K562 (cell line): ENCODE measurements around the gene AFG1L. TPM values are rescaled to one million over a fixed set of nuclear protein-coding genes. Genes with fewer than 3 reads are reported as not detected.

ENCODE experiments used
- CREBBP ChIP-seq: IDR thresholded peaks from one replicate; pipeline ENCODE4 v1.6.1; 2012; ENCODE audit warnings: low read depth, mild to moderate bottlenecking, control low read depth, inconsistent platforms, low read length
- EP400 ChIP-seq: fragments of 450-650 bp; IDR thresholded peaks from 2 replicates; pipeline ENCODE4 v1.6.1; 2017; ENCODE audit warnings: antibody characterized with exemption, mild to moderate bottlenecking, moderate library complexity
- JUND ChIP-seq, 2 experiments: IDR thresholded peaks; 2 replicates in 1 of 2; 3 replicates in 1 of 2; pipeline ENCODE4 v1.6.1; 2011; ENCODE audit warnings: borderline replicate concordance in 2 of 2, low read depth in 2 of 2, low read length in 2 of 2, improper control_type of control experiment in 1 of 2, missing biosample characterization in 1 of 2, missing genetic modification characterization in 1 of 2, missing genetic modification reagents in 1 of 2
- LARP7 ChIP-seq: fragments of 450-650 bp; IDR thresholded peaks from 2 replicates; pipeline ENCODE4 v1.6.1; 2016
- PHTF2 ChIP-seq: fragments of 250-450 bp; sonication (Bioruptor Pico); IDR thresholded peaks from 2 replicates; pipeline ENCODE4 v1.5.0; 2021; ENCODE audit warnings: mild to moderate bottlenecking
- POLR2G ChIP-seq: fragments of 200-400 bp; formaldehyde crosslinking; IDR thresholded peaks from 2 replicates; pipeline ENCODE4 v1.6.1; 2017; ENCODE audit warnings: low read depth, mild to moderate bottlenecking, antibody characterized with exemption, low read length, moderate library complexity
- RBM22 ChIP-seq: fragments of 200-400 bp; formaldehyde crosslinking; IDR thresholded peaks from 2 replicates; pipeline ENCODE4 v1.6.1; 2018; ENCODE audit warnings: low read length, low read depth; ENCODE audit not compliant: poor library complexity, severe bottlenecking
- TRIM28 ChIP-seq: fragments of 450-650 bp; IDR thresholded peaks from 2 replicates; pipeline ENCODE4 v1.6.1; 2017
- ZKSCAN8 ChIP-seq: fragments of 200-800 bp; sonication (Bioruptor generic); IDR thresholded peaks from 2 replicates; pipeline ENCODE4 v1.6.1; 2016; ENCODE audit warnings: missing genetic modification characterization, missing compliant biosample characterization
- ZNF23 ChIP-seq: fragments of 250-450 bp; sonication (Bioruptor Pico); IDR thresholded peaks from 2 replicates; pipeline ENCODE4 v1.4.0; 2020; ENCODE audit warnings: mild to moderate bottlenecking
- polyA plus RNA-seq, 8 experiments: library from polyadenylated mRNA; depleted of rRNA in 4 of 8; stranded (reverse) in 5 of 8; unstranded in 3 of 8; fragments of >200 nt; fragmentation: Nextera tagmentation in 2 of 8; fragmentation: Illumina TruSeq in 1 of 8; extraction: Ambion mirVana in 2 of 8; extraction: Trizol in 1 of 8; gene quantifications; 2 replicates each; pipeline versions ENCODE4 v1.2.1 to v1.2.3, GENCODE V29; 2011 to 2014; ENCODE audit warnings: inconsistent platforms in 1 of 8, missing spikeins in 1 of 8
- total RNA-seq, 7 experiments: library from RNA; depleted of rRNA in 6 of 7; stranded (reverse); fragments of >200 nt in 6 of 7; fragmentation: Illumina TruSeq in 2 of 7; extraction: Trizol in 2 of 7; gene quantifications; 2 replicates each; pipeline versions ENCODE4 v1.2.1 to v1.2.3, GENCODE V29; 2011 to 2021; ENCODE audit warnings: low replicate concordance in 1 of 7
- TF ChIP-seq, protein P1 (sequence below): fragments of 250-450 bp; sonication (Bioruptor Pico); IDR thresholded peaks from 2 replicates; pipeline ENCODE4 v1.4.0; 2020; ENCODE audit warnings: mild to moderate bottlenecking, moderate library complexity

The AFG1L gene
- total and polyA plus RNA-seq, 9 of the 15 experiments (the other 6 are each of a cell fraction or from before 2014, with no cell fraction given): 2.2 to 15.5 (median 5.8) TPM

DNA sequence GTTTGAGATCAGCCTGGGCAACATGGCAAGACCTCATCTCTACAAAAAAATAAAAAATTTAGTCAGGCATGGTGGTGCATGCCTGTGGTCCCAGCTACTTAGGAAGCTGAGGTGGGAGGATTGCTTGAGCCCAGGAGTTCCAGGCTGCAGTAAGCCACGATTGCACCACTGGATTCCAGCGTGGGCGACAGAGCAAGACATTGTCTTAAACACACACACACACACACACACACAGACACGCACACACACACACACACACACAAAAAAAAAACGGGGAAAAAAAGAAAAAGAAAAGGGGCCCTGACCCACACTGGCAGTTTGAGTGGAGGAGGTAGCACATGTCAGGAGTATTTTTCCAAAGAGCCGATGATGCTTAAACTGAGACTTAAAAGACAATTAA, 122.2 kb downstream of the AFG1L start (continued):
- no peak for TF ChIP-seq JUND (IDR thresholded peaks at IDR 0.05; ENCODE audit: borderline replicate concordance, low read depth, low read length)
- no peak for TF ChIP-seq JUND (tag; IDR thresholded peaks at IDR 0.05; ENCODE audit: borderline replicate concordance, low read depth, low read length)
- TF ChIP-seq PHTF2 (CRISPR knock-in tag): no peak
- TF ChIP-seq CREBBP: no peak
- no peak for TF ChIP-seq LARP7
- no peak for TF ChIP-seq POLR2G
- TF ChIP-seq EP400: no peak
- no peak for TF ChIP-seq ZKSCAN8 (CRISPR knock-in tag)
- no peak for TF ChIP-seq RBM22
- TF ChIP-seq, protein P1, sequence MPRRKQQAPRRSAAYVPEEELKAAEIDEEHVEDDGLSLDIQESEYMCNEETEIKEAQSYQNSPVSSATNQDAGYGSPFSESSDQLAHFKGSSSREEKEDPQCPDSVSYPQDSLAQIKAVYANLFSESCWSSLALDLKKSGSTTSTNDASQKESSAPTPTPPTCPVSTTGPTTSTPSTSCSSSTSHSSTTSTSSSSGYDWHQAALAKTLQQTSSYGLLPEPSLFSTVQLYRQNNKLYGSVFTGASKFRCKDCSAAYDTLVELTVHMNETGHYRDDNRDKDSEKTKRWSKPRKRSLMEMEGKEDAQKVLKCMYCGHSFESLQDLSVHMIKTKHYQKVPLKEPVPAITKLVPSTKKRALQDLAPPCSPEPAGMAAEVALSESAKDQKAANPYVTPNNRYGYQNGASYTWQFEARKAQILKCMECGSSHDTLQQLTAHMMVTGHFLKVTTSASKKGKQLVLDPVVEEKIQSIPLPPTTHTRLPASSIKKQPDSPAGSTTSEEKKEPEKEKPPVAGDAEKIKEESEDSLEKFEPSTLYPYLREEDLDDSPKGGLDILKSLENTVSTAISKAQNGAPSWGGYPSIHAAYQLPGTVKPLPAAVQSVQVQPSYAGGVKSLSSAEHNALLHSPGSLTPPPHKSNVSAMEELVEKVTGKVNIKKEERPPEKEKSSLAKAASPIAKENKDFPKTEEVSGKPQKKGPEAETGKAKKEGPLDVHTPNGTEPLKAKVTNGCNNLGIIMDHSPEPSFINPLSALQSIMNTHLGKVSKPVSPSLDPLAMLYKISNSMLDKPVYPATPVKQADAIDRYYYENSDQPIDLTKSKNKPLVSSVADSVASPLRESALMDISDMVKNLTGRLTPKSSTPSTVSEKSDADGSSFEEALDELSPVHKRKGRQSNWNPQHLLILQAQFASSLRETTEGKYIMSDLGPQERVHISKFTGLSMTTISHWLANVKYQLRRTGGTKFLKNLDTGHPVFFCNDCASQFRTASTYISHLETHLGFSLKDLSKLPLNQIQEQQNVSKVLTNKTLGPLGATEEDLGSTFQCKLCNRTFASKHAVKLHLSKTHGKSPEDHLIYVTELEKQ (CRISPR knock-in tag): no peak
- TF ChIP-seq TRIM28: no peak
- TF ChIP-seq ZNF23 (CRISPR knock-in tag): no peak
